ENCODE results near the gene CBLB.

Gene CBLB

GRCh38 chr3:105613120-105613519 lies 255.7 kb downstream of the CBLB start:
- no peak overlapping the region for H3K27ac ChIP-seq (ENCODE audit: low read depth, low read length)
- no peaks in the 10 kb centered on the region for H3K4me1 ChIP-seq (ENCODE audit: control insufficient read depth, insufficient read depth, low read length, unreplicated experiment)
- H3K36me3 ChIP-seq (ENCODE audit: insufficient read depth, low read length): no peaks in the 10 kb centered on the region
- no peaks in the 10 kb centered on the region for H3K27me3 ChIP-seq (ENCODE audit: insufficient read depth, low read length)
- no peak overlapping the region for H2AFZ ChIP-seq (ENCODE audit: low read length, unreplicated experiment)
- H3K4me3 ChIP-seq (ENCODE audit: low read depth, low read length): no peak overlapping the region
- H3K79me2 ChIP-seq (ENCODE audit: control insufficient read depth, insufficient read depth, low read length, unreplicated experiment): no peaks in the 10 kb centered on the region

- no peak overlapping the region for H3K27ac ChIP-seq (ENCODE audit: low read depth, low read length)
- H3K27me3 ChIP-seq (ENCODE audit: insufficient read depth, low read length): no peaks in the 10 kb centered on the region
- no peaks in the 10 kb centered on the region for H3K4me1 ChIP-seq (ENCODE audit: control insufficient read depth, insufficient read depth, low read length, unreplicated experiment)
- no peak overlapping the region for H2AFZ ChIP-seq (ENCODE audit: low read length, unreplicated experiment)
- no peak overlapping the region for H3K4me3 ChIP-seq (ENCODE audit: low read depth, low read length)
- no peaks in the 10 kb centered on the region for H3K36me3 ChIP-seq (ENCODE audit: insufficient read depth, low read length)
- no peaks in the 10 kb centered on the region for H3K79me2 ChIP-seq (ENCODE audit: control insufficient read depth, insufficient read depth, low read length, unreplicated experiment)
Observed at GRCh38 chr3:105611304-105612192, 257.3 kb downstream of the CBLB start.

- no peaks in the 10 kb centered on the region for H3K36me3 ChIP-seq (ENCODE audit: insufficient read depth, low read length)
Observed at GRCh38 chr3:105610473-105610872, 258.3 kb downstream of the CBLB start.

GRCh38 chr3:105608623-105609022 lies 260.2 kb downstream of the CBLB start:
- Histone ChIP-seq H3K27me3 (ENCODE audit: insufficient read depth, low read length) (no peaks in the 10 kb centered on the region), H3K27ac (ENCODE audit: low read depth, low read length) (no peak overlapping the region), H3K36me3 (ENCODE audit: insufficient read depth, low read length) (no peaks in the 10 kb centered on the region), H3K4me3 (ENCODE audit: low read depth, low read length) (no peak overlapping the region), H2AFZ (ENCODE audit: low read length, unreplicated experiment) (no peak overlapping the region), H3K4me1 (ENCODE audit: control insufficient read depth, insufficient read depth, low read length, unreplicated experiment) (no peaks in the 10 kb centered on the region), H3K79me2 (ENCODE audit: control insufficient read depth, insufficient read depth, low read length, unreplicated experiment) (no peaks in the 10 kb centered on the region)

More at GRCh38 chr3:105610473-105610872, 258.3 kb downstream of the CBLB start:
- no peaks in the 10 kb centered on the region for H3K27me3 ChIP-seq (ENCODE audit: insufficient read depth, low read length)
- H3K4me3 ChIP-seq (ENCODE audit: low read depth, low read length): no peak overlapping the region
- no peaks in the 10 kb centered on the region for H3K4me1 ChIP-seq (ENCODE audit: control insufficient read depth, insufficient read depth, low read length, unreplicated experiment)
- no peak overlapping the region for H2AFZ ChIP-seq (ENCODE audit: low read length, unreplicated experiment)
- H3K79me2 ChIP-seq (ENCODE audit: control insufficient read depth, insufficient read depth, low read length, unreplicated experiment): no peaks in the 10 kb centered on the region
- no peak overlapping the region for H3K27ac ChIP-seq (ENCODE audit: low read depth, low read length)

GRCh38 chr3:105606016-105606415 lies 262.8 kb downstream of the CBLB start:
- no peak overlapping the region for H2AFZ ChIP-seq (ENCODE audit: low read length, unreplicated experiment)
- no peaks in the 10 kb centered on the region for H3K79me2 ChIP-seq (ENCODE audit: control insufficient read depth, insufficient read depth, low read length, unreplicated experiment)
- H3K4me1 ChIP-seq (ENCODE audit: control insufficient read depth, insufficient read depth, low read length, unreplicated experiment): no peaks in the 10 kb centered on the region
- no peak overlapping the region for H3K4me3 ChIP-seq (ENCODE audit: low read depth, low read length)
- no peak overlapping the region for H3K27ac ChIP-seq (ENCODE audit: low read depth, low read length)
- H3K27me3 ChIP-seq (ENCODE audit: insufficient read depth, low read length): no peaks in the 10 kb centered on the region
- H3K36me3 ChIP-seq (ENCODE audit: insufficient read depth, low read length): no peaks in the 10 kb centered on the region
